ENCODE results near the gene PXDN.
"Not testable (repeated sequence)": the region's sequence is repeated elsewhere in the genome, so short reads cannot be mapped to it uniquely, and the experiment has no call there.

The PXDN gene

GRCh38 chr2:1784087-1784486, 39.8 kb upstream of the PXDN start:
- Histone ChIP-seq H3K27me3 (ENCODE audit: control insufficient read depth, insufficient read depth, low read length) (peaks cover 41% of the 10 kb centered on the region), H3K9ac (ENCODE audit: low read depth, low read length) (no peak overlapping the region), H3K9me3 (replicated peaks; ENCODE audit: low read length) (no peaks in the 10 kb centered on the region), H3K36me3 (ENCODE audit: insufficient read depth, low read length) (no peaks in the 10 kb centered on the region), H3K4me2 (ENCODE audit: low read length) (peak overlapping the region; percentile 24), H3K4me3 (ENCODE audit: low read length) (no peak overlapping the region), H3K4me1 (ENCODE audit: control insufficient read depth, insufficient read depth, low read length) (no peaks in the 10 kb centered on the region)

GRCh38 chr2:1782514-1782913, 38.2 kb upstream of the PXDN start:
- Histone ChIP-seq H3K9me3 (replicated peaks; ENCODE audit: low read length) (no peaks in the 10 kb centered on the region), H3K9ac (ENCODE audit: low read depth, low read length) (no peak overlapping the region), H3K27me3 (ENCODE audit: control insufficient read depth, insufficient read depth, low read length) (peaks cover 50% of the 10 kb centered on the region), H3K4me1 (ENCODE audit: control insufficient read depth, insufficient read depth, low read length) (no peaks in the 10 kb centered on the region), H3K4me2 (ENCODE audit: low read length) (no peak overlapping the region), H3K36me3 (ENCODE audit: insufficient read depth, low read length) (no peaks in the 10 kb centered on the region), H3K4me3 (ENCODE audit: low read length) (no peak overlapping the region)

- H3K9ac ChIP-seq (ENCODE audit: low read depth, low read length): no peak overlapping the region
- no peak overlapping the region for H3K4me2 ChIP-seq (ENCODE audit: low read length)
- no peaks in the 10 kb centered on the region for H3K4me1 ChIP-seq (ENCODE audit: control insufficient read depth, insufficient read depth, low read length)
- no peaks in the 10 kb centered on the region for H3K36me3 ChIP-seq (ENCODE audit: insufficient read depth, low read length)
- peaks cover 55% of the 10 kb centered on the region for H3K27me3 ChIP-seq (ENCODE audit: control insufficient read depth, insufficient read depth, low read length)
- no peaks in the 10 kb centered on the region for H3K9me3 ChIP-seq (replicated peaks; ENCODE audit: low read length)
- no peak overlapping the region for H3K4me3 ChIP-seq (ENCODE audit: low read length)
These were observed 37.2 kb upstream of the PXDN start for GRCh38 chr2:1781291-1782080.

GRCh38 chr2:1780693-1781092, 36.4 kb upstream of the PXDN start:
- H3K9ac ChIP-seq (ENCODE audit: low read depth, low read length): no peak overlapping the region
- H3K9me3 ChIP-seq (replicated peaks; ENCODE audit: low read length): no peaks in the 10 kb centered on the region
- H3K4me1 ChIP-seq (ENCODE audit: control insufficient read depth, insufficient read depth, low read length): no peaks in the 10 kb centered on the region
- H3K4me3 ChIP-seq (ENCODE audit: low read length): no peak overlapping the region
- H3K4me2 ChIP-seq (ENCODE audit: low read length): no peak overlapping the region
- H3K27me3 ChIP-seq (ENCODE audit: control insufficient read depth, insufficient read depth, low read length): peaks cover 55% of the 10 kb centered on the region
- no peaks in the 10 kb centered on the region for H3K36me3 ChIP-seq (ENCODE audit: insufficient read depth, low read length)

- not testable (repeated sequence) for H3K4me1 ChIP-seq (ENCODE audit: control insufficient read depth, insufficient read depth, low read length); H3K9ac ChIP-seq (ENCODE audit: low read depth, low read length); H3K4me2 ChIP-seq (ENCODE audit: low read length); H3K9me3 ChIP-seq (replicated peaks; ENCODE audit: low read length); H3K4me3 ChIP-seq (ENCODE audit: low read length); H3K36me3 ChIP-seq (ENCODE audit: insufficient read depth, low read length)
- peaks cover 55% of the 10 kb centered on the region for H3K27me3 ChIP-seq (ENCODE audit: control insufficient read depth, insufficient read depth, low read length)
These were observed 35.7 kb upstream of the PXDN start for GRCh38 chr2:1780054-1780453.

GRCh38 chr2:1778566-1778965, 34.3 kb upstream of the PXDN start:
- H3K27me3 ChIP-seq (ENCODE audit: control insufficient read depth, insufficient read depth, low read length): peaks cover 51% of the 10 kb centered on the region
- H3K9ac ChIP-seq (ENCODE audit: low read depth, low read length): no peak overlapping the region
- no peaks in the 10 kb centered on the region for H3K9me3 ChIP-seq (replicated peaks; ENCODE audit: low read length)
- H3K4me2 ChIP-seq (ENCODE audit: low read length): no peak overlapping the region
- H3K4me3 ChIP-seq (ENCODE audit: low read length): no peak overlapping the region
- no peaks in the 10 kb centered on the region for H3K36me3 ChIP-seq (ENCODE audit: insufficient read depth, low read length)
- no peaks in the 10 kb centered on the region for H3K4me1 ChIP-seq (ENCODE audit: control insufficient read depth, insufficient read depth, low read length)

GRCh38 chr2:1777781-1778180, 33.5 kb upstream of the PXDN start:
- H3K4me2 ChIP-seq (ENCODE audit: low read length): no peak overlapping the region
- no peak overlapping the region for H3K9ac ChIP-seq (ENCODE audit: low read depth, low read length)
- no peaks in the 10 kb centered on the region for H3K9me3 ChIP-seq (replicated peaks; ENCODE audit: low read length)
- no peaks in the 10 kb centered on the region for H3K4me1 ChIP-seq (ENCODE audit: control insufficient read depth, insufficient read depth, low read length)
- H3K36me3 ChIP-seq (ENCODE audit: insufficient read depth, low read length): no peaks in the 10 kb centered on the region
- H3K4me3 ChIP-seq (ENCODE audit: low read length): no peak overlapping the region
- H3K27me3 ChIP-seq (ENCODE audit: control insufficient read depth, insufficient read depth, low read length): peaks cover 52% of the 10 kb centered on the region

- H3K4me2 ChIP-seq (ENCODE audit: low read length): no peak overlapping the region
- H3K9me3 ChIP-seq (replicated peaks; ENCODE audit: low read length): no peaks in the 10 kb centered on the region
- H3K36me3 ChIP-seq (ENCODE audit: insufficient read depth, low read length): no peaks in the 10 kb centered on the region
- H3K9ac ChIP-seq (ENCODE audit: low read depth, low read length): no peak overlapping the region
- H3K4me3 ChIP-seq (ENCODE audit: low read length): no peak overlapping the region
- H3K27me3 ChIP-seq (ENCODE audit: control insufficient read depth, insufficient read depth, low read length): peaks cover 46% of the 10 kb centered on the region
- H3K4me1 ChIP-seq (ENCODE audit: control insufficient read depth, insufficient read depth, low read length): no peaks in the 10 kb centered on the region
These were observed 32.8 kb upstream of the PXDN start for GRCh38 chr2:1777156-1777555.

GRCh38 chr2:1775511-1776035, 31.3 kb upstream of the PXDN start:
- no peak overlapping the region for H3K4me3 ChIP-seq (ENCODE audit: low read length)
- peaks cover 30% of the 10 kb centered on the region for H3K27me3 ChIP-seq (ENCODE audit: control insufficient read depth, insufficient read depth, low read length)

GRCh38 chr2:1774929-1775328, 30.6 kb upstream of the PXDN start:
- Histone ChIP-seq H3K27me3 (ENCODE audit: control insufficient read depth, insufficient read depth, low read length) (peaks cover 30% of the 10 kb centered on the region), H3K9ac (ENCODE audit: low read depth, low read length) (no peak overlapping the region), H3K4me2 (ENCODE audit: low read length) (no peak overlapping the region), H3K4me3 (ENCODE audit: low read length) (no peak overlapping the region), H3K36me3 (ENCODE audit: insufficient read depth, low read length) (no peaks in the 10 kb centered on the region), H3K9me3 (replicated peaks; ENCODE audit: low read length) (no peaks in the 10 kb centered on the region), H3K4me1 (ENCODE audit: control insufficient read depth, insufficient read depth, low read length) (no peaks in the 10 kb centered on the region)

More at GRCh38 chr2:1775511-1776035, 31.3 kb upstream of the PXDN start:
- Histone ChIP-seq H3K9me3 (replicated peaks; ENCODE audit: low read length) (no peaks in the 10 kb centered on the region), H3K4me1 (ENCODE audit: control insufficient read depth, insufficient read depth, low read length) (no peaks in the 10 kb centered on the region), H3K9ac (ENCODE audit: low read depth, low read length) (no peak overlapping the region), H3K4me2 (ENCODE audit: low read length) (no peak overlapping the region), H3K36me3 (ENCODE audit: insufficient read depth, low read length) (no peaks in the 10 kb centered on the region)

- Histone ChIP-seq H3K9me3 (replicated peaks; ENCODE audit: low read length) (no peaks in the 10 kb centered on the region), H3K36me3 (ENCODE audit: insufficient read depth, low read length) (no peaks in the 10 kb centered on the region), H3K4me2 (ENCODE audit: low read length) (no peak overlapping the region), H3K4me1 (ENCODE audit: control insufficient read depth, insufficient read depth, low read length) (no peaks in the 10 kb centered on the region), H3K9ac (ENCODE audit: low read depth, low read length) (no peak overlapping the region), H3K4me3 (ENCODE audit: low read length) (no peak overlapping the region), H3K27me3 (ENCODE audit: control insufficient read depth, insufficient read depth, low read length) (peaks cover 30% of the 10 kb centered on the region)
These were observed 29.6 kb upstream of the PXDN start for GRCh38 chr2:1773883-1774282.
